Measurements from ENCODE around the gene ZNF610. TPM values are rescaled to one million over a fixed set of nuclear protein-coding genes. Genes with fewer than 3 reads are reported as not detected.

The ZNF610 gene
- total RNA-seq, 1 donor from 2014 or later = 18.0 TPM

DNA sequence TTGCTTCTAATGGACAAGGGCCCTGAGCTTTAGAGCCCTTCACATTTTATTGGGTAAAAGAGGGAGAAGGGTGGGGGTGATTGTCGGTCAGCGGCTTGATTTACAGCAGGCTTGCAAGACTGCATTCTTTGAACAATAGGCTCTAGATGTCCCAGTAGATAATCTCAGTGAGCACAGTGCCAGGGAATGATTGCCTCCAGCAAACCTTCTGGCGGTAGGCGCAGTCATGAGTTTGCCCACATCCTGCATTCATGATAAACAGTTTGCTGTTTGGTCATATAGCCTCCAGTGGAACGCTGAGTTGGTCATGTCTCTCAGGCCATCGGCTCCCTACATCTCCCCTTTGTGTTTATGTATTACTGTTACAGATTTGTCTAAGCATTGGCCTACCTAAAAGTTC is 74.2 kb downstream of the ZNF610 start:
- Mint-ChIP-seq H3K36me3 (peaks cover 32% of the 10 kb centered on the region), H3K4me3 (no peak overlapping the region), H3K27me3 (no peaks in the 10 kb centered on the region), H3K4me1 (ENCODE audit: unreplicated experiment) (no peaks in the 10 kb centered on the region), H3K27ac (no peak overlapping the region), H3K9me3 (peaks cover 6% of the 10 kb centered on the region)
- TF ChIP-seq, protein P1, sequence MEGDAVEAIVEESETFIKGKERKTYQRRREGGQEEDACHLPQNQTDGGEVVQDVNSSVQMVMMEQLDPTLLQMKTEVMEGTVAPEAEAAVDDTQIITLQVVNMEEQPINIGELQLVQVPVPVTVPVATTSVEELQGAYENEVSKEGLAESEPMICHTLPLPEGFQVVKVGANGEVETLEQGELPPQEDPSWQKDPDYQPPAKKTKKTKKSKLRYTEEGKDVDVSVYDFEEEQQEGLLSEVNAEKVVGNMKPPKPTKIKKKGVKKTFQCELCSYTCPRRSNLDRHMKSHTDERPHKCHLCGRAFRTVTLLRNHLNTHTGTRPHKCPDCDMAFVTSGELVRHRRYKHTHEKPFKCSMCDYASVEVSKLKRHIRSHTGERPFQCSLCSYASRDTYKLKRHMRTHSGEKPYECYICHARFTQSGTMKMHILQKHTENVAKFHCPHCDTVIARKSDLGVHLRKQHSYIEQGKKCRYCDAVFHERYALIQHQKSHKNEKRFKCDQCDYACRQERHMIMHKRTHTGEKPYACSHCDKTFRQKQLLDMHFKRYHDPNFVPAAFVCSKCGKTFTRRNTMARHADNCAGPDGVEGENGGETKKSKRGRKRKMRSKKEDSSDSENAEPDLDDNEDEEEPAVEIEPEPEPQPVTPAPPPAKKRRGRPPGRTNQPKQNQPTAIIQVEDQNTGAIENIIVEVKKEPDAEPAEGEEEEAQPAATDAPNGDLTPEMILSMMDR (conservative IDR thresholded peaks at IDR 0.05) = no peak
- DNase-seq (ENCODE audit: extremely low spot score, unreplicated experiment) = no peak

GRCh38 chr19:52415711-52416110 is 79.7 kb downstream of the ZNF610 start:
- no peak overlapping the region for H3K27ac Mint-ChIP-seq
- no peak overlapping the region for H3K4me3 Mint-ChIP-seq
- DNase-seq (ENCODE audit: extremely low spot score, unreplicated experiment) = no peak
- H3K36me3 Mint-ChIP-seq = peaks cover 15% of the 10 kb centered on the region
- H3K27me3 Mint-ChIP-seq = no peaks in the 10 kb centered on the region
- TF ChIP-seq, protein P1 (conservative IDR thresholded peaks at IDR 0.05) = no peak
- H3K9me3 Mint-ChIP-seq = peaks cover 28% of the 10 kb centered on the region
- no peaks in the 10 kb centered on the region for H3K4me1 Mint-ChIP-seq (ENCODE audit: unreplicated experiment)

Other genes starting within 250 kb of the ZNF610 start
- gene ZNF841, start 240.5 kb upstream of the ZNF610 start, total RNA-seq (ENCODE audit: low replicate concordance) = 27.7 and 35.7 TPM in 2 replicates
- gene ZNF616, start 196.3 kb upstream of the ZNF610 start, total RNA-seq (ENCODE audit: low replicate concordance) = 18.7 and 26.5 TPM in 2 replicates
- gene ZNF836, start 164.6 kb upstream of the ZNF610 start, total RNA-seq (ENCODE audit: low replicate concordance) = 21.6 and 21.8 TPM in 2 replicates
- 319 and 323 TPM in 2 replicates for gene PPP2R1A, start 146.2 kb upstream of the ZNF610 start, total RNA-seq (ENCODE audit: low replicate concordance)
- 24.1 and 33.2 TPM in 2 replicates for gene ZNF766, start 66.7 kb upstream of the ZNF610 start, total RNA-seq (ENCODE audit: low replicate concordance)
- 16.8 and 26.2 TPM in 2 replicates for gene ZNF480, start 39.1 kb upstream of the ZNF610 start, total RNA-seq (ENCODE audit: low replicate concordance)
- 25.7 and 29.6 TPM in 2 replicates for gene ZNF880, start 33.7 kb downstream of the ZNF610 start, total RNA-seq (ENCODE audit: low replicate concordance)
- 21.8 and 31.0 TPM in 2 replicates for gene ZNF528, start 61.6 kb downstream of the ZNF610 start, total RNA-seq (ENCODE audit: low replicate concordance)
- gene ZNF534, start 92.9 kb downstream of the ZNF610 start, total RNA-seq (ENCODE audit: low replicate concordance) = 0.36 TPM in 1 of 2 replicates, not detected in the other
- 0.72 and 1.1 TPM in 2 replicates for gene ZNF578, start 117.3 kb downstream of the ZNF610 start, total RNA-seq (ENCODE audit: low replicate concordance)
- gene ZNF808, start 191.4 kb downstream of the ZNF610 start, total RNA-seq (ENCODE audit: low replicate concordance) = 37.4 and 52.6 TPM in 2 replicates
- 25.2 and 29.1 TPM in 2 replicates for gene ZNF701, start 234.0 kb downstream of the ZNF610 start, total RNA-seq (ENCODE audit: low replicate concordance)

All from type B pancreatic cell (in vitro differentiated cells).